HG02943 (cell line): ENCODE data around the gene UBE2D3.
A peak's percentile ranks its signal among the peaks of the same experiment; 100 is the strongest.

Source experiments
- ATAC-seq: cut with Tn5 transposase; IDR thresholded peaks from one replicate; pipeline ENCODE4 v1.9.1; 2021; ENCODE audit warnings: mild to moderate bottlenecking, low read depth, moderate library complexity; ENCODE audit not compliant: unreplicated experiment

The UBE2D3 gene

DNA sequence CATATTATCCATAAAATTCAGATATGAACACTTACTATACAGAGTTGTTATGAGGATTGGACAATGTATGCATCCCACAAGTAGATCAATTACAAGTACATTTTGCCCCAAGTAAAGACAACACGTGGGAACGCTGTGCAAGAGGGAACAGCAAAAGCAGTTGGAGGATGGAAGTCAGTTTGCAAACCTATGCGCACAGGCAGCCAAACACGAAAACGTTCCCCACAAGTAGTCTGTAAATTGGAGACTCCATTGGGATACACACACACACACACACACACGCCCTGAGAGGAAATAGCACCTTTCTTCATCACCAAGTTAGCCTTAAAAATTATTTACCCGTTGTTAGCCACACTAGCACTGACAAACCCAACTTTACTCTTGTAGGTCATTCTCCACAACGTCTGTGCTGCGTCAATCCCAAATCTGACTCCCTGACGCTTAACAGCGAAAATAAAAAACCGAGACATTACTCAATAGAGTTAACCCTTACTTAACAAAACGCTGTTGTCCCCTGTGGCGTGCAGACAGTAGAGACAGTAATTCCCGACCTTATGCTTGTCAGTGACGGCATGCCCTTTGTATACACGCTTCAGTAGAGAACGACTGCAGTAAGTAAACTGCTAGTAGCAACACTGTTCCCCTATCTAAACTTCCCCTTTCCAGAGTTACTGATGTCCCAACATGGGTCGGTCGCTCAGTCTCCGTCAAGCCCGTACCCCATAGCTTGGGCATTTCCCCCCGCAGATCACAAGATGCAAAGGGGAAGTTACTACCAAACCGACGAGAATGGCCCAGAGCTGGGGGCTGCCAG lies 67.3 kb downstream of the UBE2D3 start:
- ATAC-seq: peak; percentile 49

GRCh38 chr4:102758241-102759160 lies 68.8 kb downstream of the UBE2D3 start:
- ATAC-seq: no peak

GRCh38 chr4:102757681-102758080 lies 69.7 kb downstream of the UBE2D3 start:
- ATAC-seq: no peak

- no peak for ATAC-seq
These were observed 73.3 kb downstream of the UBE2D3 start for GRCh38 chr4:102754044-102754443.

DNA sequence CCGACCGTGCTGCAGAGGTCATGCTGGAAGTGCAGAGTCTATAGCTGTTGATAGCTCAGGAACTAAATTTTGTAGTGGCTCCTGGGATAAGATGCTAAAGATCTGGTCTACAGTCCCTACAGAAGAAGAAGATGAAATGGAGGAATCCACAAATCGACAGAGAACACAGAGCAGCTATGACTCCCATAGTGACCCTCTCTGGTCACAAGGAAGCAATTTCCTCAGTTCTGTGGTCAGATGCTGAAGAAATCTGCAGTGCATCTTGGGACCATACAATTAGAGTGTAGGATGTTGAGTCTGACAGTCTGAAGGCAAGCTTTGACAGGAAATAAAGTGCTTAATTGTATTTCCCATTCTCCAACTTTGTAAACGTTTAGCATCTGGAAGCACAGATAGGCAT lies 75.4 kb downstream of the UBE2D3 start:
- no peak for ATAC-seq
